ENCODE data around the gene CD177. TPM values are rescaled to one million over a fixed set of nuclear protein-coding genes. Genes with fewer than 3 reads are reported as not detected.
"Not testable (repeated sequence)": the region's sequence is repeated elsewhere in the genome, so short reads cannot be mapped to it uniquely, and the experiment has no call there.

CD177 gene
- total and polyA plus RNA-seq, 8 donors: 0.14 to 2.8 (median 0.28) TPM; not detected in 1

DNA sequence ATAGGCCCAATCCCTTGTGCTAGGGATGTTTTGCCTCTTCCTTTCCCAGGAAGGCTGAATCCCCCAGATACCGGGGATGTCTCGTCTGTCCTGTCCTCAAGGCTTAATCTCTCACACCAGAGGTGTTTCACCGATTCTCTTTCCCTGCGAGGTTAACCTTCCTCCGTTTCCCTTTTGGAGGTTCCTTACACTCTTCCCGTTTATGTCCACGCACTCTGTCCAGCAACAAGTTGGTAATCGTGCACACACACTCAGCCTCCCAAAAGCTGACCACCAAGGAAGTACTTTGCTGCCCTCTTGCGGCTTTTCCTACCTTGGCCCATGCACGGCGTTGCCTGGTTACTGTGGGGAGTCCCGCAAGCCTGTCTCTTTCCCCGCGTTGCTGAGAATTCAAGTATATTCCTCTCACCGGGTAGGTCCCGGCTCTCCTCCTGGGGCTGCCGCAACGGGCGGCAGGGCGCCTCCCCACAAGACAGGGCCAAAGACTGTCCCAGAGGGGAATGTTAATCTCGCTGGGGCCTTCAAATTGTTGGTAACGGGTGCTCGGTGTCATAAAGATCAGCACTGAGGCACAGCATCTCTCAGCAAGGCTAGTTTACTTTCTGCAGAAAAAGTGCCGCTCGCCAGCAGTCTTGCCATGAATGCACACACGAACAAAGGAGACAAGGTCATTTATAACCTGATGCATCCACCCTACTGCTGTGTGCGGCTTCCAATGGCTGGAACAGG lies 36.7 kb upstream of the CD177 start:
- WGBS, 2 donors: 70 to 79% methylated on average over 27 of the region's 27 CpGs
- H3K4me3 ChIP-seq: no peak overlapping the region
- no peaks in the 10 kb centered on the region for H3K9me3 ChIP-seq
- DNase-seq (peak in 1 of 6 donors; percentile 60), ATAC-seq (no peak), FAIRE-seq (no peak)
- H3K4me1 ChIP-seq: no peaks in the 10 kb centered on the region
- intact Hi-C loops (cut with DNase I): no loop called here
- no peak overlapping the region for H3K27ac ChIP-seq
- TF ChIP-seq, protein P1, sequence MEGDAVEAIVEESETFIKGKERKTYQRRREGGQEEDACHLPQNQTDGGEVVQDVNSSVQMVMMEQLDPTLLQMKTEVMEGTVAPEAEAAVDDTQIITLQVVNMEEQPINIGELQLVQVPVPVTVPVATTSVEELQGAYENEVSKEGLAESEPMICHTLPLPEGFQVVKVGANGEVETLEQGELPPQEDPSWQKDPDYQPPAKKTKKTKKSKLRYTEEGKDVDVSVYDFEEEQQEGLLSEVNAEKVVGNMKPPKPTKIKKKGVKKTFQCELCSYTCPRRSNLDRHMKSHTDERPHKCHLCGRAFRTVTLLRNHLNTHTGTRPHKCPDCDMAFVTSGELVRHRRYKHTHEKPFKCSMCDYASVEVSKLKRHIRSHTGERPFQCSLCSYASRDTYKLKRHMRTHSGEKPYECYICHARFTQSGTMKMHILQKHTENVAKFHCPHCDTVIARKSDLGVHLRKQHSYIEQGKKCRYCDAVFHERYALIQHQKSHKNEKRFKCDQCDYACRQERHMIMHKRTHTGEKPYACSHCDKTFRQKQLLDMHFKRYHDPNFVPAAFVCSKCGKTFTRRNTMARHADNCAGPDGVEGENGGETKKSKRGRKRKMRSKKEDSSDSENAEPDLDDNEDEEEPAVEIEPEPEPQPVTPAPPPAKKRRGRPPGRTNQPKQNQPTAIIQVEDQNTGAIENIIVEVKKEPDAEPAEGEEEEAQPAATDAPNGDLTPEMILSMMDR (IDR thresholded peaks at IDR 0.05): peak in 1 of 4 donors; percentile 14
- no peaks in the 10 kb centered on the region for H3K36me3 ChIP-seq
- H3K27me3 ChIP-seq: no peaks in the 10 kb centered on the region

DNA sequence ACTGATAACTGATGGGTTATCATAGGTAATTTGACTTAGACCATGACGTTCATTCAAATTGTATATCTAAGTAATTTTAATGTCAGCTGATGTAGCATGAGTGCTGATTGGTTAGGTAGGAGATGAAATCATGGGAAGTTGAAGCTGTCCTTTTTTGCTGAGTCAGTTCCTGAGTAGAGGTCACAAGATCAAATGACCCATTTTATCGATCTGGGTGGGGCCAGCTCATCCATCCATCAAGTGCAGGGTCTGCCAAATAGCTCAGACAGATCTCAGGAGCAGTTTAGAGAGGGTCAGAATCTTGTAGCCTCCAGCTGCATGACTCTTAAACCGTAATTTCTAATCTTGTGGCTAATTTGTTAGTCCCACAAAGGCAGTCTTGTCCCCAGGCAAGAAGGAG lies 35.3 kb upstream of the CD177 start:
- Histone ChIP-seq H3K36me3 (no peaks in the 10 kb centered on the region), H3K4me3 (no peak overlapping the region), H3K9me3 (no peaks in the 10 kb centered on the region), H3K4me1 (no peaks in the 10 kb centered on the region), H3K27ac (no peak overlapping the region), H3K27me3 (no peaks in the 10 kb centered on the region)
- 35 to 46% methylated on average over 3 of the region's 3 CpGs for WGBS, 2 donors
- no peak for FAIRE-seq
- no peak for ATAC-seq
- DNase-seq: no peak
- TF ChIP-seq, protein P1 (IDR thresholded peaks at IDR 0.05): no peak
- intact Hi-C loops (cut with DNase I): no loop called here

DNA sequence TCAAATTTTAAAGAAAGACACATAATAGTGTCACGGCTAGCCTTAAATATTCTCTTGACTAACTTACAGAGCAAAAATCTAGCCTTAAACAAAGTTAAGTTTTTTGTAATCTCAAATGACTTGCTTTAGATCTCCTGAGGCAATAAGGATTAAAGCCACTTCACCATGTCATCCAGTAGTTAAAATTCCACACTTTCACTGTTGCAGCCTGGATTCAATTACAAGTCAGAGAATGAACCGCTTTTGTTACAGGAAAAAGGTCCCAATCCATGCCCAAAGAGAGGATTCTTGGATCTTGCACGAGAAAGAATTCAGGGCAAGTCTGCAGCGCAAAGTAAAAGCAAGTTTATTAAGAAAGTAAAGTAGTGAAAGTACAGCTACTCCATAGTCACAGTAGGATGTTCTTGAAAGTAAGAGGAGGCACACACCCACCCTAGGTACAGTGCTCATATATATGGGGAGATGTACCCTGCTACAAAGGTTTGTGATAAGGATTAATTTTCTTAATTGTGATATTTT lies 34.6 kb upstream of the CD177 start:
- H3K4me1 ChIP-seq: no peaks in the 10 kb centered on the region
- TF ChIP-seq, protein P1 (IDR thresholded peaks at IDR 0.05): no peak
- H3K36me3 ChIP-seq: no peaks in the 10 kb centered on the region
- H3K27ac ChIP-seq: no peak overlapping the region
- WGBS, 2 donors: 61 to 70% methylated on average over 4 of the region's 4 CpGs
- H3K27me3 ChIP-seq: no peaks in the 10 kb centered on the region
- no peaks in the 10 kb centered on the region for H3K9me3 ChIP-seq
- intact Hi-C loops (cut with DNase I): no loop called here
- no peak for FAIRE-seq
- no peak overlapping the region for H3K4me3 ChIP-seq
- DNase-seq: no peak
- ATAC-seq: no peak

DNA sequence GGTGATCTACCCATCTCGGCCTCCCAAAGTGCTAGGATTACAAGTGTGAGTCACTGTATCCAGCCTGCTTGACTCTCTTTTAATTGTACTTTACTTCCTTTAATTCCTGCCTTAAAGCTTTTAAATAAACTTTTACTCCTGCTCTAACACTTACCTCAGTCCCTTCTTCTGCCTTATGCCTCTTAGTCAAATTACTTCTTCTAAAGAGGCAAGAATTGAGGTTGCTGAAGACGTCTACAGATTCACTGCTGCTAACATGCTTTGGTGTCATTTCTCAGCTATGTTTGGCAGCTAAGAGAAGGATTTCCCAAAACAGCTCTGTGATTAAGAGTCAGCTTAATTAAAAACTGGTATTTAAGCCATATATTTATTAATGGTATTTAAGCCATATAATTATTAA lies 32.9 kb upstream of the CD177 start:
- no peak for ATAC-seq
- DNase-seq: no peak
- H3K27me3 ChIP-seq: no peaks in the 10 kb centered on the region
- no peak overlapping the region for H3K4me3 ChIP-seq
- H3K9me3 ChIP-seq: no peaks in the 10 kb centered on the region
- no peak for FAIRE-seq
- TF ChIP-seq, protein P1 (IDR thresholded peaks at IDR 0.05): no peak
- WGBS, 2 donors: 41 to 42% methylated on average over 2 of the region's 2 CpGs
- no peaks in the 10 kb centered on the region for H3K4me1 ChIP-seq
- no peak overlapping the region for H3K27ac ChIP-seq
- no peaks in the 10 kb centered on the region for H3K36me3 ChIP-seq
- intact Hi-C loops (cut with DNase I): no loop called here

DNA sequence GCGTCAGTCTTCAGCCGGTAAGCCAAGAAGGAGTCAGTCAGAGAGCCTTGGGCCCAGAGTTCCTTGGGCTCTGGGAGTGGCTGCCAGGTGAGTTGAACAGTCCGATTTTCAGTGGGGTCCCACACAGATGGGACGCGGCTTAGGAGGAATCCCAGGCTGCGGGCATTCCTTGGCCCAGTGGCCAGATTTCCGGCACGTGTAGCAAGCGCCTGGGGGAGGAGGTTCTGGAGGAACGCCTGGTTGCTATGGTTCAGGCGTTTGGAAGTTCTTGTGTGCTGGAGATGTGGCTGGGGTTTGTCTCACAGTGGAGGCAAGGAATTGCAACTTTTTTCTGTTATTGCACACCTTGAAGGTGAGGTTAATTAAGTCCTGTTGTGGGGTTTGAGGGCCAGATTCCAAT lies 26.7 kb upstream of the CD177 start:
- DNase-seq; H3K27me3 ChIP-seq; H3K36me3 ChIP-seq; H3K9me3 ChIP-seq; FAIRE-seq; H3K4me1 ChIP-seq; ATAC-seq; intact Hi-C loops (cut with DNase I); H3K4me3 ChIP-seq; H3K27ac ChIP-seq: not testable (repeated sequence)
- WGBS, 2 donors: 78 to 85% methylated on average over 11 of the region's 11 CpGs

DNA sequence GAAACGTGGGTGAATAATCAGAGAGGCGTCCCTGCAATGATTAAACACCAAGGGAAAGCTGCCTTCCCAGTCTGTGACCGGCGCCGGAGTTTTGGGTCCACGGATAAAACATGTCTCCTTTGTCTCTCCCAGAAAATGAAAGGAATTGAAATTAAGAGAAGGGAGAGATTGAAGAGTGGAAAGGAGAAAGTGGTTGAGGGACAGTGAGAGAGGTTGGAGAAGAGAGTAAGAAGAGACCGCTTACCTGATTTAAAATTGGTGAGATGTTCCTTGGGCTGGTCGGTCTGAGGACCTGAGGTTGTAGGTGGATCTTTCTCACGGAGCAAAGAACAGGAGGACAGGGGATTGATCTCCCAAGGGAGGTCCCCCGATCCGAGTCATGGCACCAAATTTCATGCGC lies 24.9 kb upstream of the CD177 start:
- FAIRE-seq; intact Hi-C loops (cut with DNase I): not testable (repeated sequence)

DNA sequence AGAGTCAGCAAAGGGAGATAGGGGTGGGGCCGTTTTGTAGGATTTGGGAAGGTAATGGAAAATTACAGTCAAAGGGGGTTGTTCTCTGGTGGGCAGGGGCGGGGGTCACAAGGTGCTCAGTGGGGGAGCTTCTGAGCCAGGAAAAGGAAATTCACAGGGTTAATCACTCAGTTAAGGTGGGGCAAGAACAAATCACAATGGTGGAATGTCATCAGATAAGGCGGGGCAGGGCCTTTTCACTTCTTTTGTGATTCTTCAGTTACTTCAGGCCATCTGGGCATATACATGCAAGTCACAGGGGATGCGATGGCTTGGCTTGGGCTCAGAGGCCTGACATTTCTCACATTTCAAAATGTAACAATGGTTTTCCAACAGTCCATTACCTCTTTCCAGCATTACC lies 24.4 kb upstream of the CD177 start:
- H3K36me3 ChIP-seq; H3K9me3 ChIP-seq; intact Hi-C loops (cut with DNase I); DNase-seq; ATAC-seq; H3K27ac ChIP-seq; H3K4me3 ChIP-seq; FAIRE-seq; H3K4me1 ChIP-seq; H3K27me3 ChIP-seq: not testable (repeated sequence)
- WGBS, 2 donors: 72 to 74% methylated on average over 3 to 4 of the region's 4 CpGs

More for the DNA sequence above, 24.9 kb upstream of the CD177 start:
- H3K27me3 ChIP-seq, H3K4me3 ChIP-seq, H3K36me3 ChIP-seq, ATAC-seq, DNase-seq, H3K9me3 ChIP-seq, H3K4me1 ChIP-seq, H3K27ac ChIP-seq: not testable (repeated sequence)
- WGBS, 2 donors: 72 to 89% methylated on average over 10 to 11 of the region's 12 CpGs

All from pancreas (tissue), 10 donors.